Activated T-cell treated with anti-CD3 and anti-CD28 coated beads, Interleukin-2, amount 50 U/mL, for 72 hours (primary cell): ENCODE data around the gene CNNM3. TPM values are rescaled to one million over a fixed set of nuclear protein-coding genes. Genes with fewer than 3 reads are reported as not detected.
A peak's percentile ranks its signal among the peaks of the same experiment; 100 is the strongest.

Experiments used
- ATAC-seq, 2 donors: fragments of 150-1000 bp; cut with Tn5 transposase; replicated peaks in 1 of 2; 2 replicates each; pipeline ENCODE4 v1.10.0; 2021; ENCODE audit warnings: moderate library complexity in 2 of 2, mild to moderate bottlenecking in 1 of 2
- DNase-seq, 2 donors: peaks; one replicate each; pipeline ENCODE4 v3.0.0; 2021 to 2022; ENCODE audit warnings: mixed read lengths in 1 of 2
- H3K27ac Mint-ChIP-seq: one replicate; pipeline ENCODE4 v1.8.0; 2022; ENCODE audit warnings: mild to moderate bottlenecking, moderate library complexity, mixed read lengths
- H3K27me3 Mint-ChIP-seq: one replicate; pipeline ENCODE4 v1.8.0; 2022; ENCODE audit warnings: low read depth, mixed read lengths
- H3K36me3 Mint-ChIP-seq, 2 donors: one replicate each; pipeline ENCODE4 v1.8.0; 2022; ENCODE audit warnings: mixed read lengths in 2 of 2, mild to moderate bottlenecking in 1 of 2; ENCODE audit not compliant: insufficient read depth in 2 of 2
- H3K4me1 Mint-ChIP-seq: one replicate; pipeline ENCODE4 v1.8.0; 2022; ENCODE audit warnings: low read depth, mixed read lengths
- H3K4me3 Mint-ChIP-seq, 2 donors: one replicate each; pipeline ENCODE4 v1.8.0; 2022; ENCODE audit warnings: mild to moderate bottlenecking in 2 of 2, mixed read lengths in 2 of 2, moderate library complexity in 2 of 2
- H3K9me3 Mint-ChIP-seq, 2 donors: one replicate each; pipeline ENCODE4 v1.8.0; 2022; ENCODE audit warnings: mixed read lengths in 2 of 2
- total RNA-seq, 2 donors: library from RNA; stranded (reverse); gene quantifications; one replicate each; pipeline ENCODE4 v1.2.3, GENCODE V29; 2022

Gene CNNM3
- total RNA-seq, 2 donors from 2014 or later, result 20.7 to 27.9 TPM

DNA sequence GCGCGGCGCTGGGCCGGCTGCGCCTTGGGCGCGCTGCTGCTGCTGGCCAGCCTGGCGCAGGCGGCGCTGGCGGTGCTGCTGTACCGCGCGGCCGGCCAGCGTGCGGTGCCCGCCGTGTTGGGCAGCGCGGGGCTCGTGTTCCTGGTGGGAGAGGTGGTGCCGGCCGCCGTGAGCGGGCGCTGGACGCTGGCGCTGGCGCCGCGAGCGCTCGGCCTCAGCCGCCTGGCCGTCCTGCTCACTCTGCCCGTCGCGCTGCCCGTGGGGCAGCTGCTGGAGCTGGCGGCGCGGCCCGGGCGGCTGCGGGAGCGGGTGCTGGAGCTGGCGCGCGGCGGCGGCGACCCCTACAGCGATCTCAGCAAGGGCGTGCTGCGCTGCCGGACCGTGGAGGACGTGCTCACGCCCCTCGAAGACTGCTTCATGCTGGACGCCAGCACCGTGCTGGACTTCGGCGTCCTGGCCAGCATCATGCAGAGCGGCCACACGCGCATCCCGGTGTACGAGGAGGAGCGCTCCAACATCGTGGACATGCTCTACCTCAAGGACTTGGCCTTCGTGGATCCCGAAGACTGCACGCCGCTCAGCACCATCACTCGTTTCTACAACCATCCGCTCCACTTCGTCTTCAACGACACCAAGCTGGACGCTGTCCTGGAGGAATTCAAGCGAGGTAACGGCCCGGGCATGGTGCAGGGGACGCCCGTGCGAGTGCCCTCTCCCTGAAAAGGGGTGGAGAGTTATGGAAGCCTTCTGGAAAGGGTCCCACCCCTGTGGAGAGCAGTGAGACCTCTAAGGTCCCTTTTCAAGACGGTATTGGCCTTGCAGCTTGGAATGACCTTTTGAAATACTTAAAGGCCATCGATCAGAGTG, 1.0 kb downstream of the CNNM3 start:
- peak overlapping the region; percentile 75 to 87 for H3K4me3 Mint-ChIP-seq
- H3K9me3 Mint-ChIP-seq, result no peaks in the 10 kb centered on the region
- ATAC-seq (no peak), DNase-seq (peak in 1 of 2 donors; percentile 13)
- H3K36me3 Mint-ChIP-seq, result peaks cover 4 to 7% of the 10 kb centered on the region in 2 donors
- peaks cover 60% of the 10 kb centered on the region for H3K4me1 Mint-ChIP-seq
- no peak overlapping the region for H3K27ac Mint-ChIP-seq
- H3K27me3 Mint-ChIP-seq, result no peaks in the 10 kb centered on the region

DNA sequence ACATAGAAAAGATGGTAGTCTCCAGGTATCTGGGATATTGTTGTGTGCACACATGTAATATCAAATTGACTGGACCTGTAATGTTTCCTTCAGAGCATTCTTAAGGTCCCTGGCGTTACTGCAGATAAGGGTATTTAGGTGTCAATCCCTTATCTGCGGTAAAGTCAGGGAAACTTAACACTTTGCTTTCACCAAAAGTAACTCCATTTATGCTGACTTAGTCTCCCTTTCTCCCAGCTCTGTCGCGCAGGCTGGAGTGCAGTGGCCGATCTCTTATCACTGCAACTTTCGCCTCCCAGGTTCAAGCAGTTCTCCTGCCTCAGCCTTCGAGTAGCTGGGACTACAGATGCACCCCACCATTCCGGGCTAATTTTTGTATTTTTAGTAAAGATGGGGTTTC, 1.8 kb downstream of the CNNM3 start:
- peaks cover 52% of the 10 kb centered on the region for H3K4me1 Mint-ChIP-seq
- no peak overlapping the region for H3K27ac Mint-ChIP-seq
- ATAC-seq, result no peak

DNA sequence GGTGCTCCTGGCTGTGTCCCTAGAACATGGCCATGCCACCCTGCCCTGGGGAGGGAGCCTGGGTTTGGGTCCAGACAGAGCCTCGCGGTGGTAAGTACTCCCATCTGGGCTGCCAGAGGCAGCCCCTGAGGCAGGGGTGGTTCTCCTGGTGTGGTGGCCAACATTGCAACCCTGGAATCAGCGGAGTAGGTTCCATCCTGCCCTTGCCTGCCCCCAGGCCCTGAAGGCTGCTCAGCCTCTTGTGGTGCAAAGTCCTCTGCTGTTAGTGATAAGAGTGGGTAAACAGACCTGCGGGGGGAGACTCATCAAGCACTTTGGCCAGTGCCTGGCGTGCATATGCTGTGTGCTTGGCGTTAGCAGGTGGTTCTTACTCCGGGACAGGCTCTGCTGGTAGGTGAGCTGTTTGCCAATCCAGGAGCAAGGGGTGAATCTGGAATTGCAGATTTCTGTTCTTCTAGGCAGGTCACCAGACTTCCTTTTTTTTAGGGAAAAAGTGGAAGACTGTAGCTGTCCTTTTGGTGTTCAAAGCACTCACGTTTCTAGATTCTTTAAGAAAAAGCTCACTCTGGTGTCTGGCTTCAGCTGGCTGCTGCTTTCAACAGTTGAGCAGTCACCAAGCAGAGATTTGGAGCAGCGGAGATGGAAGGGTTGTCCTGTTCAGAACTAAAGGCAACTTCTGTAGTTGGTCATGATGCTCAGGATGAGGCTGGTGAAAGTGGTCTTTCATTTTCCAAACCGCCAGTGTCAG, 3.2 kb downstream of the CNNM3 start:
- peak overlapping the region; percentile 75 to 87 for H3K4me3 Mint-ChIP-seq
- H3K4me1 Mint-ChIP-seq, result peaks cover 52% of the 10 kb centered on the region
- ATAC-seq, result no peak
- DNase-seq, result no peak
- no peaks in the 10 kb centered on the region for H3K27me3 Mint-ChIP-seq
- peaks cover 4 to 7% of the 10 kb centered on the region in 2 donors for H3K36me3 Mint-ChIP-seq
- H3K9me3 Mint-ChIP-seq, result no peaks in the 10 kb centered on the region
- H3K27ac Mint-ChIP-seq, result peak overlapping the region; percentile 12

More for the DNA sequence above, 1.8 kb downstream of the CNNM3 start:
- Mint-ChIP-seq H3K27me3 (no peaks in the 10 kb centered on the region), H3K36me3 (peaks cover 4 to 7% of the 10 kb centered on the region in 2 donors), H3K9me3 (no peaks in the 10 kb centered on the region), H3K4me3 (peak overlapping the region; percentile 75 to 87)
- no peak for DNase-seq

DNA sequence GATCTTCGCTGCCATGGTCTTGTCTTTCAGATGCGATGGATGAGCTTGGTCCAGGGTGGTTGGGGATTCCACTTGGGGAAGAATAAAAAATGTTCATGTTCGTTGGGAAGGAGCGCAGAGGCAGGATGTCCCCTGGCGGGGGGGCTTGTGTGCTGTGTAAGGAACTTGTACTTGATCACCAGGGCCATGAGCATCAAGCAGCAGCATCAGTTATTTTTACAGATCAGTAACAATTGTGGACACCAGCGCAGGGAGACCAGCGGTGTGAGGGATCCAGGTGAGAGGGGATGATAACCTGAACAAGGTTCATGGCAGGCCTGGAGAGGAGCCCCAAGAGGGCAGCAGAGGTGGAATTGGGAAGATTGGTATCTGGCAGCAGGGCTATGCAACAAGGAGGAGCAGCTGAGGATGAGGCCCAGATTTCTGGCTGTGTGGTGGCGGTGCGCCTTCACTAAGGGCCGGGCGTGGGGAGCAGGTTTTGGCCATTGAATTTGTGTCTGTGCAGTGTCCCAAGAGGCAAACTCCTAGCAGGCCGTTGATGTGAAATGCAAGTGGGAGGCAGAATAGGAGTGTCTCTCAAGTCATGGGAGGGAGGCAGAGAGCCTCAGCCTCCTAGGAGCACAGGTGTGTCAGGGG, 3.9 kb downstream of the CNNM3 start:
- Mint-ChIP-seq H3K27ac (peak overlapping the region; percentile 12), H3K4me3 (peak overlapping the region; percentile 4 to 87), H3K9me3 (no peaks in the 10 kb centered on the region), H3K4me1 (peaks cover 49% of the 10 kb centered on the region), H3K36me3 (peaks cover 4 to 7% of the 10 kb centered on the region in 2 donors), H3K27me3 (no peaks in the 10 kb centered on the region)
- ATAC-seq (no peak), DNase-seq (no peak)

DNA sequence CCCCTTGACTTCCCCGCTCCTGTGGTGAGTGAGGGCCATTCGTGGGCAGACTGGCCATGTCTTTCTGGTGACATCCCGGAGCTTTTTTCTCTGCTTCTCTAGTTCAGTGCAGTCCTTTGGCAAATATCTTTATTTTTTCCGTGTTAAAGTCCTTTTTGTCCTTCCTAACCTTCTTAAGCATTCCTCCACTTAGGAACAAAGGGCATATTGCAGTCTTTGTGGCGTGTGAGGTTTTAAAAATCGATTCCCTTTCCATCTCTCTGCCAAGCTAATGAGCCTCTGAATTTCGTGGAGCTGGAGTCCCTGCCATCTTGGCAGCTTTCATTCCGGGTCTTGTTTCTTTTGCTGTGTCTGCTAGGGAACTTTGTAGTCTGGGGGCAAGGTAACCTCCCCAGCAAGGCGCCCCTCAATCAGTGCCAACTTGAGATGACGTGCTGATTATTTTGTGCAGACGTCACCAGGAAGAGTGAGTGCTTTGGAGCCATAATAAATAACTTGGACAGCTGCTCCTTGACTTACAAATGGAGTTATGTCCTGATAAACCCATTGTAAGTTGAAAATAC, 5.1 kb downstream of the CNNM3 start:
- no peak for DNase-seq
- H3K4me3 Mint-ChIP-seq, result peak overlapping the region in 1 of 2 donors; percentile 19
- no peak for ATAC-seq
- no peak overlapping the region for H3K27ac Mint-ChIP-seq
- H3K4me1 Mint-ChIP-seq, result peaks cover 44% of the 10 kb centered on the region
- no peaks in the 10 kb centered on the region for H3K9me3 Mint-ChIP-seq
- peaks cover 4 to 7% of the 10 kb centered on the region in 2 donors for H3K36me3 Mint-ChIP-seq
- no peaks in the 10 kb centered on the region for H3K27me3 Mint-ChIP-seq

DNA sequence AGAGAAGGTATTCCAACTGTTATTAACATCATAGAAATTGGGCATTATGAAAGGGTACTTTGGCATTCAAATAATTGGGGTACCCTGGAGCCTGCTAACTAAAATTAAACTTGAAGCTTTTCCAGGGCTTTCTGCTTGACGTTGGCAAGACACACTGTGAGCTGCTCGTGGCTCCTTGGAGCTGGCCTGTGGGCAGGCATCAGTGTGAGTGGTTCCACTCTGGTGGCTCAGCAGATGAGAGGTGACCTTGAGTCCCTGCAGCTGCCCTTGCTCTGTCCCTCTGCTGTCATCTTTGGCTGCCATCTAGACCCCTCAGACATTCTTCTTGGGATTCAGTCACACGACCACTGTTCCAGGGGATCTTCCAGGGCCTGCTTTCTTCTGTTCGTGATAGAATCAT, 6.7 kb downstream of the CNNM3 start:
- H3K27ac Mint-ChIP-seq, result no peak overlapping the region
- peaks cover 38% of the 10 kb centered on the region for H3K4me1 Mint-ChIP-seq
- no peaks in the 10 kb centered on the region for H3K9me3 Mint-ChIP-seq
- no peak for DNase-seq
- H3K36me3 Mint-ChIP-seq, result peaks cover 4 to 6% of the 10 kb centered on the region in 2 donors
- no peak for ATAC-seq
- H3K27me3 Mint-ChIP-seq, result no peaks in the 10 kb centered on the region
- H3K4me3 Mint-ChIP-seq, result no peak overlapping the region

DNA sequence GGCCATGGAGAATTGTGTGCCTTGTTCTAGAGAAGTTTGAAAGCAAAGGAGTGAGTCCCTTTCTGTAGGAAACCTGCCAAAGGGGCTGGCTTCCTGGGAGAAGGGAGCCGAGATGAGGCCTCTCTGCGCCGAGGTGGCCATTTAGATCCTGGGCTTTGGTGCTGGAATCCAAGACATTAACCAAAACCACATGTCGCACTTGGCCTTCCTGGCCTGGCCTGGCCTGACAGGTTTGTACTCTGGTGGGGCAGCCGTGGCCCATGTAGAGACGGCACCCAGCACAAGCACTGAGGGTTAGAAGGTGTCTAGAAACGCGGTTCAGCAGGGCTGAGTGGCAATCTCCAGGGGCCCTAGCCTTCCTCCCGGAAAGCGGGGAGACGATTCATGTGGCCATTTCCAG, 7.1 kb downstream of the CNNM3 start:
- no peaks in the 10 kb centered on the region for H3K9me3 Mint-ChIP-seq
- DNase-seq (no peak), ATAC-seq (no peak)
- no peaks in the 10 kb centered on the region for H3K27me3 Mint-ChIP-seq
- no peak overlapping the region for H3K4me3 Mint-ChIP-seq
- H3K4me1 Mint-ChIP-seq, result peaks cover 34% of the 10 kb centered on the region
- H3K27ac Mint-ChIP-seq, result no peak overlapping the region
- H3K36me3 Mint-ChIP-seq, result peaks cover 4 to 6% of the 10 kb centered on the region in 2 donors

DNA sequence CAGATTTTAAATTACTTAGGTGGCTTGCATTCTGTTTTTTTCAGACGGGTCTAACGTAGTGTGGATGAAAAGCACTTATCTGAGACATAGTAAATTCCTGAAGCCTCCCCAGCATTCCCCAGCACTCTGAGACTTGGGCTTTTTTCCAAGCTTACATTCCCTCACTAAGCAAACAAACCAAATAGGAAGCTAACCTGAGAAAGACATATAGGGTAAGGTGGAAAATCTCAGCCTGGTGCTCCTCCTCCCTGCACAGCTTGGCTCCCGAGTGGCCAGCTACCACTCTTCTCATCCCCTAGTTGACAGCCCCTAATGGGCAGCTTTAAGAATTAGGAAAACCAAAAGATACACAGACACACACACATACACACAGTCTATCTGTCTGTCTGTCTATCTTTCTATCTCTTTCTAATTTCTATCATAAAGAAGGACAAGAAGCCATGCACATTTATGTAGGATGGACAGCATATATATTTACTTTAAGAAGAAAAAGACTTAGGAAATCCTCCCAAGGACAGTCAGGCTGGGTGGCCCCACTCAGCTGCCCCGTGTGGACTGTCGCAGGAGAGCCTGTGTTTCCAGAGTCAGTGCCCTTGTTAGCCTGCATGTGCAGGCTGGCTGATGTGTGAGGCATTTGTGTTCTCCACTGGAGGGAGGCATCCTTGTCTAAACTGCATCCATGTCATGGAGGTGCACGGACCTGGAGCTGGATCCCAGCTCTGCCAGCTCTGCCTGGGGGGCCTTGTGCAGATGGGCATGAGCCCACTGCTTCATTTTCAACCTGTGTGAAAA, 8.2 kb downstream of the CNNM3 start:
- Mint-ChIP-seq H3K9me3 (no peaks in the 10 kb centered on the region), H3K27ac (no peak overlapping the region), H3K4me1 (peaks cover 23% of the 10 kb centered on the region), H3K27me3 (no peaks in the 10 kb centered on the region), H3K36me3 (peaks cover 0 to 8% of the 10 kb centered on the region in 2 donors), H3K4me3 (no peak overlapping the region)
- DNase-seq, result no peak
- no peak for ATAC-seq

DNA sequence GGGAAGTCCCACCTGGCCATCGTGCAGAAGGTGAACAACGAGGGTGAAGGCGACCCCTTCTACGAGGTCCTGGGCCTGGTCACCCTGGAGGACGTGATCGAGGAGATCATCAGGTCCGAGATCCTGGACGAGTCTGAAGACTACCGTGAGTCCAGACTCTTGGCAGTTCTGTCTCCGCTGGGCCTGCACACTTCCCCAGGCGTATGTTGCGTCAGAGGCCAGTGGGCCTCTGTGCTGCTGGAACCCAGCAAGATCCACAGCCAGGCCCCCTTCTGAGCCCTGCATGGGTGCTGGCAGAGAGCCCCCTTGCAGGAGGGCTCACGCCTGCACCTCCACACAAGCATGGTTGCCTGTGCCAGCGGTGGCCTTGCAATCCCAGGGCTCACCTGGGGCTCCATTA, 9.0 kb downstream of the CNNM3 start:
- H3K27me3 Mint-ChIP-seq, result no peaks in the 10 kb centered on the region
- H3K9me3 Mint-ChIP-seq, result no peaks in the 10 kb centered on the region
- DNase-seq (no peak), ATAC-seq (no peak)
- H3K36me3 Mint-ChIP-seq, result peaks cover 4 to 12% of the 10 kb centered on the region in 2 donors
- H3K4me3 Mint-ChIP-seq, result no peak overlapping the region
- peaks cover 15% of the 10 kb centered on the region for H3K4me1 Mint-ChIP-seq
- H3K27ac Mint-ChIP-seq, result no peak overlapping the region

DNA sequence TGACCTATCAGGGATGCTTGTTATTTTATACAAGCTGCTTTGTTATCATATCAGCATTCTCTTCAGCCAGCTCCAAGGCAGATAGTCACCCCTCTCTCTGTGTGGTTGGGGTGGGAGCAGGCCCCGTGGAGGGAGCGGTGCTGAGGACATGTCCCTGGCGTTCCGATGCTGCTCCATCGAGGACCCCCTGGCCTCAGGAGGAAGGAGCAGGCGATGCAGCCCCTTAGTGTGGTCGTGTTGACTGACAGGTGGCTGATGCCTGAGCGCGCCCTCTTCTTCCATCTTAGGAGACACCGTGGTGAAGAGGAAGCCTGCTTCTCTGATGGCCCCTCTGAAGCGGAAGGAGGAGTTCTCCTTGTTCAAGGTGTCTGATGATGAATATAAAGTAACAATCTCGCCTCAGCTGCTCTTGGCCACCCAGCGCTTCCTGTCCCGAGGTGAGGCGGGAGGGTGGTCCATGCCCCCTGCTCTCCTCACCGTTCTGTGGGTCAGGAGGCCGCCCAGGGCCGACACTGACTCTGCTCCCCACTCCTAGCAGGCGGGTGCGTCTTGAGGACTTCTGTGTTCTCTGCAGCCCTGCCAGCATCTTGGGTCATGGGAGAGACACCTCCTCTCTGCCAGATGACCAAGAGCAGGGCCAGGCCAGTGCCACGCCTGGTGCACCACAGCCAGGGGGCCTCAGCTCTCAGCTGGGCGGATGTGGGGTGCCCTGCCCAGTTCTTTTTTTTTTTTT, 10.6 kb downstream of the CNNM3 start:
- peaks cover 4 to 12% of the 10 kb centered on the region in 2 donors for H3K36me3 Mint-ChIP-seq
- DNase-seq (no peak), ATAC-seq (no peak)
- H3K27ac Mint-ChIP-seq, result no peak overlapping the region
- H3K27me3 Mint-ChIP-seq, result no peaks in the 10 kb centered on the region
- H3K4me1 Mint-ChIP-seq, result no peaks in the 10 kb centered on the region
- no peak overlapping the region for H3K4me3 Mint-ChIP-seq
- H3K9me3 Mint-ChIP-seq, result no peaks in the 10 kb centered on the region

DNA sequence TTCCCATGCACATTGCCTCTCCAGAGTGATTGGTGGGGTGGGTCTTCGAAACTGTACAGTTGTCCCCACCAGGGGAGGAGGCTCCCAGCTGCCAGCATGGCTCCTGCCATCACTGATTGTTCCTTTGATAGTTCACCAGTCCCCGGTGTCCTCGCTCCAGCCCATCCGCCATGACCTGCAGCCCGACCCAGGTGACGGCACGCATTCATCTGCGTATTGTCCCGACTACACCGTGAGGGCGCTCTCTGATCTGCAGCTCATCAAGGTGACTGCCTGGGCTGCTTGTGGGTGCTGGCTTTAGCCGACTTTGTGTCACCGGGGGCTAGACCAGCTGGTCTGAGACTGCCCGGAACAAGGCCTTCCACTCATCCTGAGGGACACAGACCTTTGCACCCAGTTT, 12.4 kb downstream of the CNNM3 start:
- ATAC-seq (no peak), DNase-seq (no peak)
- Mint-ChIP-seq H3K9me3 (no peaks in the 10 kb centered on the region), H3K27me3 (no peaks in the 10 kb centered on the region), H3K36me3 (peaks cover 4 to 15% of the 10 kb centered on the region in 2 donors), H3K4me1 (no peaks in the 10 kb centered on the region), H3K27ac (no peak overlapping the region), H3K4me3 (no peak overlapping the region)

DNA sequence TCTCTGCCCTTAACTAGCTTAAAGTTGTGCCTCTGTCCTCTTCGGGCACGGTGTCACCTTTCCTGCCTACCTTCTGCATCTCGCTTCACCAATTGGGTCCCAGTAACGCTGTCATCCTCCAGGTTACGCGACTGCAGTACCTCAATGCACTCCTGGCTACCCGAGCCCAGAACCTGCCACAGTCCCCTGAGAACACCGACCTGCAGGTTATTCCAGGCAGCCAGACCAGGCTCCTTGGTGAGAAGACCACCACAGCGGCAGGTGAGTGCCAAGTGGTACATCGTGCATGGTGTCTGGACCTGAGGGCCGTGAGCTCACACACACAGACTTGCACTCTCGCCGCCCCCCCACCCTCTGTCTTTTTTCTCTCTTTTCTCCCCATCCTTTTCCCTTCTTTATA, 12.8 kb downstream of the CNNM3 start:
- DNase-seq (no peak), ATAC-seq (no peak)
- Mint-ChIP-seq H3K4me1 (no peaks in the 10 kb centered on the region), H3K27me3 (no peaks in the 10 kb centered on the region), H3K4me3 (no peak overlapping the region), H3K36me3 (peaks cover 4 to 17% of the 10 kb centered on the region in 2 donors), H3K27ac (no peak overlapping the region), H3K9me3 (no peaks in the 10 kb centered on the region)
